Fibroblast of pulmonary artery (primary cell): Measurements from ENCODE around the gene PLCXD3.

ENCODE experiments used
- DNase-seq: peaks from one replicate; pipeline ENCODE4 v3.0.0-alpha.2; 2010; ENCODE audit warnings: low read depth
- H3K4me3 ChIP-seq: replicated peaks from 2 replicates; pipeline ENCODE4 v1.5.1; 2011; ENCODE audit warnings: low read depth, mild to moderate bottlenecking, control low read depth, low read length, moderate library complexity
- TF ChIP-seq, protein P1 (sequence below): IDR thresholded peaks from 2 replicates; pipeline ENCODE4 v1.5.1; 2011; ENCODE audit warnings: mild to moderate bottlenecking, control low read depth, low read length, inconsistent platforms; ENCODE audit errors: missing control alignments

The PLCXD3 gene

GRCh38 chr5:41286165-41286564, 224.2 kb downstream of the PLCXD3 start:
- TF ChIP-seq, protein P1, sequence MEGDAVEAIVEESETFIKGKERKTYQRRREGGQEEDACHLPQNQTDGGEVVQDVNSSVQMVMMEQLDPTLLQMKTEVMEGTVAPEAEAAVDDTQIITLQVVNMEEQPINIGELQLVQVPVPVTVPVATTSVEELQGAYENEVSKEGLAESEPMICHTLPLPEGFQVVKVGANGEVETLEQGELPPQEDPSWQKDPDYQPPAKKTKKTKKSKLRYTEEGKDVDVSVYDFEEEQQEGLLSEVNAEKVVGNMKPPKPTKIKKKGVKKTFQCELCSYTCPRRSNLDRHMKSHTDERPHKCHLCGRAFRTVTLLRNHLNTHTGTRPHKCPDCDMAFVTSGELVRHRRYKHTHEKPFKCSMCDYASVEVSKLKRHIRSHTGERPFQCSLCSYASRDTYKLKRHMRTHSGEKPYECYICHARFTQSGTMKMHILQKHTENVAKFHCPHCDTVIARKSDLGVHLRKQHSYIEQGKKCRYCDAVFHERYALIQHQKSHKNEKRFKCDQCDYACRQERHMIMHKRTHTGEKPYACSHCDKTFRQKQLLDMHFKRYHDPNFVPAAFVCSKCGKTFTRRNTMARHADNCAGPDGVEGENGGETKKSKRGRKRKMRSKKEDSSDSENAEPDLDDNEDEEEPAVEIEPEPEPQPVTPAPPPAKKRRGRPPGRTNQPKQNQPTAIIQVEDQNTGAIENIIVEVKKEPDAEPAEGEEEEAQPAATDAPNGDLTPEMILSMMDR, result no peak
- H3K4me3 ChIP-seq, result no peak overlapping the region
- peak; percentile 28 for DNase-seq

- DNase-seq, result no peak
- no peak overlapping the region for H3K4me3 ChIP-seq
- TF ChIP-seq, protein P1, result no peak
Measured at GRCh38 chr5:41284938-41285337, 225.5 kb downstream of the PLCXD3 start.

DNA sequence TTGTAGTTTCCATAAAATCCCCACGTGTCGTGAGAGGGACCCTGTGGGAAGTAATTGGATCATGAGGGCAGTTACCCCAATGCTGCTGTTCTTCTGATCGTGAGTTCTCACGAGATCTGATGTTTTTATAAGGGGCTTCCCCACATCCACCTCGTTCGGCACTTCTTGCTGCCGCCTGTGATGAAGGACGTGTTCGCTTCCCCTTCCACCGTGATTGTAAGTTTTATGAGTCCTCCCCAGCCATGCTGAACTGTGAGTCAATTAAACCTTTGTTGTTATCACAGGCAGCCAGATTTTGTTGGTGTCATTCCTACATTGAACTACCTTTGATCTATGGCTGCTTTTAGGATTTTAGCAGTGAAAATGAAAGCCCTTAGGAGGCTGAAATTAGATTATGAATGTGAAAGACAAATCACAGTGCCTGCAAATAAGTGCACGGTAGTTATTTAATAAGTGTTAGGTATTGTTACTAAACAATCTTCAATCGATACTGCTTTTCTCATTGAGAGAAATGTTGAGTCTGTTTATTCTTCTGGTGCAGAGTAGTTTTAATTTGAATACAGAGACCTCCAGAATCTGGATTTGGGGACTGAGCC, 229.1 kb downstream of the PLCXD3 start:
- H3K4me3 ChIP-seq, result no peak overlapping the region
- TF ChIP-seq, protein P1, result no peak
- DNase-seq, result no peak

- DNase-seq, result peak; percentile 28
- TF ChIP-seq, protein P1, result no peak
- H3K4me3 ChIP-seq, result no peak overlapping the region
Measured at GRCh38 chr5:41279040-41279439, 231.4 kb downstream of the PLCXD3 start.

- no peak overlapping the region for H3K4me3 ChIP-seq
- TF ChIP-seq, protein P1, result no peak
- DNase-seq, result no peak
Measured at GRCh38 chr5:41277476-41278245, 232.7 kb downstream of the PLCXD3 start.

DNA sequence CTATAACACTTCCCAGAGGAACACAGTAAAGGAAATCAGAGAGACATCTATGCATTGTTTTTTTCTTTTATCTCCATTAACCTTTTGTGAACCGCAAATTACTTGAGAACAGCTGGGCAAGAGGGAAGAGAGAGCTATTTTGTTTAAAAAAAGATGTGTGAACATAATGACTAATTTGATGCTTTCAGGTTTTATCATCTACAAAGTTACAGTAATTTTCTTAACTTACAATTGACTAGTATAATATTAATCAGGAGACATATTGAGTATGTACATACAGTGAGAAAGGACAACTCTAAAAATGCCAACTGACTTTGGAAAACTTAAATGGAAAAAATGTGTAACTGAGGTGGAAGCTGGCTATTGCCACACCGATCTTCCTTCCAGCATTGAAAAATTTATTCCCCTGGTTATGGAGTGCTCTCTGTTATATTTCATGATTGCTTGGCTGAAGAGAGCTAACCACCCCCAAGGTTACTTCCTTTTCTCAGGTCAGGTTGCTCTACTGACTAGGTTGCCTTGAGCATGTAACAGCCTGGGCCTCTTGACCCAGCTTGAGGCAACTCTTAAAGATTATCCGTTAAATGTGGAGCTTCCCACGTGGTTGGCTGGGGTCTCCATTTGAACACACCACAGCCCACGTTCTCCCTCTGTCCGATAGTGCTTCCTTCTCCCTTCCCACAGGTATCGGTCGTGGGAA, 234.4 kb downstream of the PLCXD3 start:
- TF ChIP-seq, protein P1, result no peak

More for the DNA sequence above, 234.4 kb downstream of the PLCXD3 start:
- H3K4me3 ChIP-seq, result no peak overlapping the region
- no peak for DNase-seq
